ENCODE results near the gene RAD51AP1.
"Not testable (repeated sequence)": the region's sequence is repeated elsewhere in the genome, so short reads cannot be mapped to it uniquely, and the experiment has no call there.

The RAD51AP1 gene, protein sequence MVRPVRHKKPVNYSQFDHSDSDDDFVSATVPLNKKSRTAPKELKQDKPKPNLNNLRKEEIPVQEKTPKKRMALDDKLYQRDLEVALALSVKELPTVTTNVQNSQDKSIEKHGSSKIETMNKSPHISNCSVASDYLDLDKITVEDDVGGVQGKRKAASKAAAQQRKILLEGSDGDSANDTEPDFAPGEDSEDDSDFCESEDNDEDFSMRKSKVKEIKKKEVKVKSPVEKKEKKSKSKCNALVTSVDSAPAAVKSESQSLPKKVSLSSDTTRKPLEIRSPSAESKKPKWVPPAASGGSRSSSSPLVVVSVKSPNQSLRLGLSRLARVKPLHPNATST

DNA sequence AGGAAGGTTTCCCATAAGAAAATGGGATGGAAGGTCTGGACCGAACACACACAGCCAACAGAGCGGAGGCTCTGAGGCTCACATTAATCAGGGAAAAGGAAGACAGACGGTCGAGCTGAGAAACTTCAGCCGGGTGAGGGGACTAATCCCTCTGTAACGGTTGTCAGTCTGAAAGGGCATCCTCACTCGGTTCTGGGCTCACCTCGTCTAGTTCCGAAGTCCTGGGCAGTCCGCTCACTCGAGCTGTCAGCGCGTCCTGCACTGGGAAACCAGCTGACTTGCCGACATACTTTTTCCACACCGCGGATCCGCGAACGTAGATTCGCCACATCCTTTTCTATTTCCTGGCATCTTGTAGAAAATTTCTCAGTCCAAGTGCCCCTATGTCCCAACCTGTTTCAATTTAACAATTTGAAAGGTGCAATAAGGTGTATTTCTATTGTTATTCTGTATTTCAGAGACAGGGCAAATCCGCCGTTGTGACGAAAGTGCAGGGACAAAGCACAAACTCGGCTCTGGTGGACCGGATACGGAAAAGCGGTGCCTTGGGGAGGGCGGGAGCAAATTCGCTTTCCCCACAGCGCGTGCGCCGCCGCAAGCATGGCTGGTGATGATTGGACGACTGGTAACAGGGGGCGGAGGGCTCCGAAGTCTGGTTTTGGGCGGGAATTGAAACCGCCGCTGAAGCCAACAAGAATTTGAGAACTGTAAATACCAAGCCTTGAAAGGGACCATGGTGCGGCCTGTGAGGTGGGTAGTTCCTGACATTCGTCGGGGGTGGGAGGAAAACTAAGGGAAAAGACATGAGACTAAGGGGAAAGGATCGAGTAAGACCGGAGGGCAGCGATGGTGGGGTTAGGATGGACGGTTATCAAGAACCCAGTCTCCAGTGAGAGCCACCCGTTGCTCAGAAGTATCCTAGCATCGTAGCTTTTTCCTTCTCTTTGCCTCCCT lies at the start of gene RAD51AP1:
RAD51AP1 (plus strand) TSS at position 684 of the 954 bp plus-strand sequence; CDS start at position 734, 50 bp downstream.
- DNase-seq (ENCODE audit: low read depth in 2 of 2): peak; percentile 83 to 87

DNA sequence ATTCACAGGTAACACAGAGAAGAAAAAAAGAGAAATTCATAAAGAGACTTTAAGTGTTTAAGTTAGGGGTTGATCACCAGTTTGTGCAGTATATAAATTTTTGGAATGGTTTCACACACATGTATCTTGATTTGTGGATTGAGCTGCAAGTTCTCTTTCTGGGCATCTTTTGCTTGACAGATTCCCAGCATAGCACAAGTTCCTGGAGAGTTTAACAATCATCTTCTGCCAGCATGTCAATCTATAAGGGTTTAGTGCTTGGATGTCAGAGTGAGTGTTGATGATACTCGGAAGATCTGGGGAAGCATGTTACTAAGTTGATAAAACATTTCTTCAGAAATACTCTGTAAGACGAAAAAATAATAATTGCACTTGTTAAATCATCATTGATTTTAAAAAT lies 49.1 kb upstream of the RAD51AP1 start:
- DNase-seq (ENCODE audit: low read depth in 2 of 2): no peak

DNA sequence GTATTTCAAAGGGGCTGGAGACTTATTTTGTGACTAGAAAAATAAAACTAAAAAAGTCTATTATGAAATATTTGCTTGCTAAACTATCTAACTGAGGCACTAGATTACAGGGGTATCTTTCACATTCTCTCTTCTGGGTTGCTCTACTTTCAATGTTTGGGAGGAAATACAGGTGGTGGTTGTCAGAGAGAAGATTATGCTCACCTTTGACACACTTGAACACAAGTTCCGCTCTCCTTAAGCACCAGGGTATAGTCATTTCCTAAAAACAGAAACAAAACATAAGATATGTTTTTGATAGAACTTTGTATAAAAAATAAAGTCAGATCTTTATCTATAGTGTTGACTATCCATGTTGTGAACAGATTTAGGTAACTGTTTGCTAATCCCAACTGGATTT lies 47.7 kb upstream of the RAD51AP1 start:
- DNase-seq (ENCODE audit: low read depth in 2 of 2): no peak

- DNase-seq (ENCODE audit: low read depth in 2 of 2): no peak
These were observed 42.4 kb upstream of the RAD51AP1 start for GRCh38 chr12:4496145-4496838.

GRCh38 chr12:4499186-4499585 lies 39.5 kb upstream of the RAD51AP1 start:
- no peak for DNase-seq (ENCODE audit: low read depth in 2 of 2)

DNA sequence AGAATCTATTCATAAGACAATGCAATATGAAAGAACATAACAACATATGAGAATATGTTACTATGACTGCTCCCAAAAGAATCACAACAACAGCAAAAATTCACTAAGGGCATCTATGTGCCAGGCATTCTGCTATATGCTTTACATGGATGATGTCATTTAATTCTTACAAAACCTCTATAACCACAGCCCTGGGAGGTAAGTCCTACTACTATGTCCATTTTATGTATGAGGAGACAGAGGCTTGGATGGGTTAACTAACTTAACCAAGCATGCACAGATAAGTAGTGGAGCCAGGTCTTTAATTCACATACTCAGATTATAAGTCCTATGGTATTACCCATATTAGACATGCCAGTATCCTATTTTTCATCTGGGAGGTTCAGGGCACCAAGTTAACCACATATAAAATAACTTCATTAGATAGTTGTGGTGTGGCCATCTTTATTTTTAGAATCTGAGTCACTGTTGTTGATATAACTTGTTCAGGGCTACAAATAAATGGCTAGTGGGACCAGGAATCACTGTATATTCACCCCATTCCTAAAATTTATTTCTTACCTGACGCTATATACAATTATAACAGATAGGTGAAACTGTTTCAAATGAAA lies 33.2 kb upstream of the RAD51AP1 start:
- DNase-seq (ENCODE audit: low read depth in 2 of 2): no peak

GRCh38 chr12:4506430-4506829 lies 32.3 kb upstream of the RAD51AP1 start:
- no peak for DNase-seq (ENCODE audit: low read depth in 2 of 2)

DNA sequence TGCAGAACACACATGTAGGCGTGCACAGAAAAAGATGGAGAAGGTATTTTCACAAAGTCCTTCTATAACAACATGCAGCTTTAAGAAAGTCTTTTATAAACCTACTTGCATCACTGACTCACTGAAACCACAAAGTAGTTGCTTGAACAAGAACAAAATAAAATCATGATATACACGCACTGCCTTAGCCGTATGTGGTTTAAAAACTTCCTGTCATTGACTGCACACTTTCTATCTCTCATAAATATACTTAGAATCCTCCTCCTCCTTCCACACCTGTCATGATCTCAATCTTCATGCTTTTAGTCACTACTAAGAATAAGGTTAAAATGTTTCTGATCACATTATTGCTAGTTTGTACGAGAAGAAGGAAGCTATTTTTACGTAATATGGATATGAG lies 31.8 kb upstream of the RAD51AP1 start:
- DNase-seq (ENCODE audit: low read depth in 2 of 2): no peak

- DNase-seq (ENCODE audit: low read depth in 2 of 2): not testable (repeated sequence)
These were observed 30.2 kb upstream of the RAD51AP1 start for GRCh38 chr12:4508503-4508902.

DNA sequence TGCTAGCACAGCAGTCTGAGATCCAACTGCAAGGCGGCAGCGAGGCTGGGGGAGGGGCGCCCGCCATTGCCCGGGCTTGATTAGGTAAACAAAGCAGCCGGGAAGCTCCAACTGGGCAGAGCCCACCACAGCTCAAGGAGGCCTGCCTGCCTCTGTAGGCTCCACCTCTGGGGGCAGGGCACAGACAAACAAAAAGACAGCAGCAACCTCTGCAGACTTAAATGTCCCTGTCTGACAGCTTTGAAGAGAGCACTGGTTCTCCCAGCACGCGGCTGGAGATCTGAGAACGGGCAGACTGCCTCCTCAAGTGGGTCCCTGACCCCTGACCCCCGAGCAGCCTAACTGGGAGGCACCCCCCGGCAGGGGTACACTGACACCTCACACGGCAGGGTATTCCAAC lies 29.4 kb upstream of the RAD51AP1 start:
- DNase-seq (ENCODE audit: low read depth in 2 of 2): not testable (repeated sequence)

- no peak for DNase-seq (ENCODE audit: low read depth in 2 of 2)
These were observed 20.5 kb upstream of the RAD51AP1 start for GRCh38 chr12:4518106-4518728.

DNA sequence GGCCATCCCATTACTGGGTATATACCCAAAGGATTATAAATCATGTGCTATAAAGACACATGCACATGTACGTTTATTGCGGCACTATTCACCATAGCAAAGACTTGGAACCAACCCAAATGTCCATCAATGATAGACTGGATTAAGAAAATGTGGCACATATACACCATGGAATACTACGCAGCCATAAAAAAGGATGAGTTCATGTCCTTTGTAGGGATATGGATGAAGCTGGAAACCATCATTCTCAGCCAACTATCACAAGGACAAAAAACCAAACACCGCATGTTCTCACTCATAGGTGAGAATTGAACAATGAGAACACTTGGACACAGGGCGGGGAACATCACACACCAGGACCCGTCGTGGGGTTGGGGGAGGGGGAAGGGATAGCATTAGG lies 15.2 kb upstream of the RAD51AP1 start:
- DNase-seq (ENCODE audit: low read depth in 2 of 2): not testable (repeated sequence)

- no peak for DNase-seq (ENCODE audit: low read depth in 2 of 2)
These were observed 11.7 kb upstream of the RAD51AP1 start for GRCh38 chr12:4526923-4527546.

GRCh38 chr12:4530160-4530559 lies 8.5 kb upstream of the RAD51AP1 start:
- DNase-seq (ENCODE audit: low read depth in 2 of 2): no peak

DNA sequence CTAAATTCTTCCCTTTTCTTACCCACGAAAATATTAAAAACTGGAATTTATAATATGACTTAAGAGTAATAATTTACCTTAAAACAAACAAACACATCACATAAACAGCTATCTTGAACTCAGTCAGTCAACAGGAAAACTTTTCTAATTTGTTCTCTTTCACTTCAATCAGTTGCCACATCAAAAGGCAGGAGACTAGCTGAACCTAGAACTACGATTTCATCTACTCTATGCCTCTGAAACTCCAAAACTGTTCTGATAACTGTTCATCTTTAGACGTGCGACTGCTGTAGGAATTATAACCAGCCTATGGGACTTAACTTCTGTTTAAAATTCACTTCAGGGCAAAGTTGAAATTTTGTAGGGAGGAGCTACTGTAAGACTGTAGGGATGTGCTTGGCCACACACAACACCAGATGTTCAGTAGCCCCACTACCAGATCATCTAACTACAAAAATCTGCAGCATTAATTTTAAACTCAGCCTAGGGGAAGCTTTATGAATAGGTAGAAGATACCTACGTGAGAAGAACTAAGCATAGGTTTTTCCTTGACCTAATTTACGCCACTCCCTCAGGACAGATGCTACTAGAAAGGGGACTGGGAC lies 7.6 kb upstream of the RAD51AP1 start:
- DNase-seq (ENCODE audit: low read depth in 2 of 2): no peak

DNA sequence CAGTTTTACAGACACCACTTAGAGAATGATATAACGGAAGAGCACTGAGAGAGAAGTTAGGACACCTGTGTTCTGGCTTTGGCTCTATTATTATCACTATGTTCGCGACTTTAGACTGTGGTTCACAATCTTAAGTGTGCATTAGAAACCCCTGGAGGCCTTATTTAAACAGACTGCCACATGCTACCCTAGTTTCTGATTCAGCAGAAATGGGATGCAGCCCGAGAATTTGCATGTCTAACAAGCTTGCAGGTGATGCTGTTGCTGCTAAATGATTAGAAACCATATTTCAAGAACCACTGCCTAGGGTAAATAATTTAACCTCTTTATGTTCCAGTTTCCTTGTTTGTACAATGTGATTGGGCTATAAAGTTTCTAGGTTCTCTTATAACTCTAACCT lies 3.6 kb upstream of the RAD51AP1 start:
- DNase-seq (ENCODE audit: low read depth in 2 of 2): no peak

GRCh38 chr12:4535871-4536270 lies 2.8 kb upstream of the RAD51AP1 start:
- no peak for DNase-seq (ENCODE audit: low read depth in 2 of 2)

GRCh38 chr12:4539167-4539870 lies 629 bp downstream of the RAD51AP1 start:
- no peak for DNase-seq (ENCODE audit: low read depth in 2 of 2)

- DNase-seq (ENCODE audit: low read depth in 2 of 2): no peak
These were observed 1.5 kb downstream of the RAD51AP1 start for GRCh38 chr12:4540170-4540569.

DNA sequence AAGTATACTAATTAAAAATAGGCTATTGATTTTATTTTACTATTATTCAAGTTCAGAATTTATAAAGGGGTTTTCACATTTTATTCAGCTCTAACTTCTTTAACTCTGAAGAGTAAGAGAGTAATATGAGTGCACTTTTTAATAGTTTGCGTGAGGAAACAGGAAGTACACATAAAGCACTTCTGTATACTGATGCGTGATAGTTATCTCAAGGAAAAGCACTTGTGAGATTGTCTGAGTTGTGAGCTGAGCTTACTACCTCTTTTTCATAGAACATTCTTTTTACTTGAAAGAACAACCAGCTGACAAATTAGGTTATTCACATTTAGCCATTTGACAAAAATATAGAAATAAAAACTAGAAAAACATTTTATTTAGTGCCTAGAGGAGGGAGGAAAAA lies 1.9 kb downstream of the RAD51AP1 start:
- DNase-seq (ENCODE audit: low read depth in 2 of 2): no peak

Measured in stimulated activated CD4-positive, alpha-beta T cell treated with anti-CD3 and anti-CD28 coated beads, Interleukin-1b, Interleukin-23, amount 100 ng/mL, for 1 hour (primary cell).